Measurements from ENCODE around the gene FGF11. TPM values are rescaled to one million over a fixed set of nuclear protein-coding genes. Genes with fewer than 3 reads are reported as not detected.

The FGF11 gene
- total and polyA plus RNA-seq, 4 donors, result 0.47 to 3.5 (median 0.66) TPM

GRCh38 chr17:7437369-7437863 lies 1.9 kb upstream of the FGF11 start:
- Histone ChIP-seq H3K27ac (ENCODE audit: low read depth in 1 of 2, low read length in 1 of 2) (peak overlapping the region in 1 of 2 donors; percentile 62), H3K9me3 (ENCODE audit: control insufficient read depth in 4 of 4, insufficient read depth in 3 of 4, low read length in 3 of 4) (no peaks in the 10 kb centered on the region), H3K4me1 (ENCODE audit: control insufficient read depth in 5 of 5, insufficient read depth in 5 of 5, low read length in 5 of 5) (peaks cover 0 to 36% (median 16%) of the 10 kb centered on the region in 5 donors), H3K9ac (ENCODE audit: insufficient read depth in 1 of 2, low read length in 2 of 2) (no peak overlapping the region), H3K4me3 (no peak overlapping the region), H3K36me3 (ENCODE audit: control insufficient read depth in 4 of 4, insufficient read depth in 4 of 4, low read length in 4 of 4) (no peaks in the 10 kb centered on the region), H3K27me3 (ENCODE audit: control insufficient read depth in 3 of 3, insufficient read depth in 3 of 3, low read length in 2 of 3) (peaks cover 0 to 54% (median 37%) of the 10 kb centered on the region in 3 donors)
- DNase-seq (no peak), ATAC-seq (ENCODE audit: insufficient read depth, low FRiP score) (no peak)
- 30 to 35% methylated on average over 28 to 31 of the region's 31 CpGs for WGBS, 2 donors
- TF ChIP-seq CTCF (IDR thresholded peaks at IDR 0.05; ENCODE audit: control extremely low read depth, extremely low read depth), result no peak

GRCh38 chr17:7437950-7438614 lies 1.2 kb upstream of the FGF11 start:
- ATAC-seq (ENCODE audit: insufficient read depth, low FRiP score) (no peak), DNase-seq (peak; percentile 36 to 57 (median 53))
- Histone ChIP-seq H3K9ac (ENCODE audit: insufficient read depth in 1 of 2, low read length in 2 of 2) (no peak overlapping the region), H3K27me3 (ENCODE audit: control insufficient read depth in 3 of 3, insufficient read depth in 3 of 3, low read length in 2 of 3) (peaks cover 0 to 54% (median 37%) of the 10 kb centered on the region in 3 donors), H3K4me1 (ENCODE audit: control insufficient read depth in 5 of 5, insufficient read depth in 5 of 5, low read length in 5 of 5) (peaks cover 0 to 36% (median 16%) of the 10 kb centered on the region in 5 donors), H3K9me3 (ENCODE audit: control insufficient read depth in 4 of 4, insufficient read depth in 3 of 4, low read length in 3 of 4) (no peaks in the 10 kb centered on the region), H3K36me3 (ENCODE audit: control insufficient read depth in 4 of 4, insufficient read depth in 4 of 4, low read length in 4 of 4) (no peaks in the 10 kb centered on the region), H3K27ac (ENCODE audit: low read depth in 1 of 2, low read length in 1 of 2) (no peak overlapping the region), H3K4me3 (no peak overlapping the region)
- WGBS, 2 donors, result 7 to 16% methylated on average over 47 to 48 of the region's 48 CpGs
- TF ChIP-seq CTCF (IDR thresholded peaks at IDR 0.05; ENCODE audit: control extremely low read depth, extremely low read depth), result no peak

GRCh38 chr17:7438656-7439460 lies 454 bp upstream of the FGF11 start:
- Histone ChIP-seq H3K36me3 (ENCODE audit: control insufficient read depth in 4 of 4, insufficient read depth in 4 of 4, low read length in 4 of 4) (no peaks in the 10 kb centered on the region), H3K27ac (ENCODE audit: low read depth in 1 of 2, low read length in 1 of 2) (no peak overlapping the region), H3K9me3 (ENCODE audit: control insufficient read depth in 4 of 4, insufficient read depth in 3 of 4, low read length in 3 of 4) (no peaks in the 10 kb centered on the region), H3K4me3 (no peak overlapping the region), H3K9ac (ENCODE audit: insufficient read depth in 1 of 2, low read length in 2 of 2) (no peak overlapping the region), H3K4me1 (ENCODE audit: control insufficient read depth in 5 of 5, insufficient read depth in 5 of 5, low read length in 5 of 5) (peaks cover 0 to 36% (median 16%) of the 10 kb centered on the region in 5 donors), H3K27me3 (ENCODE audit: control insufficient read depth in 3 of 3, insufficient read depth in 3 of 3, low read length in 2 of 3) (peaks cover 0 to 52% (median 37%) of the 10 kb centered on the region in 3 donors)
- 41 to 56% methylated on average over 11 of the region's 11 CpGs for WGBS, 2 donors
- DNase-seq (no peak), ATAC-seq (ENCODE audit: insufficient read depth, low FRiP score) (no peak)
- no peak for TF ChIP-seq CTCF (IDR thresholded peaks at IDR 0.05; ENCODE audit: control extremely low read depth, extremely low read depth)

Data from lung (tissue), 12 donors.